Trophoblast cell (in vitro differentiated cells and primary cell): ENCODE results near the gene VMP1.

Experiments
- DNase-seq, 2 donors: peaks; one replicate each; pipeline ENCODE4 v3.0.0-alpha.2; 2016
- H2AFZ ChIP-seq: 2 replicates; pipeline ENCODE4 v1.6.1; 2013; ENCODE audit warnings: low read length, moderate library complexity, mild to moderate bottlenecking; ENCODE audit not compliant: insufficient read depth, poor library complexity
- H2AK5ac ChIP-seq: 2 replicates; pipeline ENCODE4 v1.6.1; 2013; ENCODE audit warnings: mild to moderate bottlenecking, low read length
- H2BK120ac ChIP-seq: 2 replicates; pipeline ENCODE4 v1.6.1; 2013; ENCODE audit warnings: low read length, mild to moderate bottlenecking, moderate library complexity; ENCODE audit not compliant: insufficient read depth, poor library complexity
- H2BK12ac ChIP-seq: 2 replicates; pipeline ENCODE4 v1.6.1; 2013; ENCODE audit warnings: mild to moderate bottlenecking, low read length, moderate library complexity
- H2BK5ac ChIP-seq: 2 replicates; pipeline ENCODE4 v1.6.1; 2013; ENCODE audit warnings: low read length, low read depth, moderate library complexity, mild to moderate bottlenecking; ENCODE audit not compliant: poor library complexity
- H3K14ac ChIP-seq: 2 replicates; pipeline ENCODE4 v1.6.1; 2013; ENCODE audit warnings: mild to moderate bottlenecking, low read length
- H3K18ac ChIP-seq: 2 replicates; pipeline ENCODE4 v1.6.1; 2013; ENCODE audit warnings: mild to moderate bottlenecking, low read length
- H3K23ac ChIP-seq: 2 replicates; pipeline ENCODE4 v1.6.1; 2013; ENCODE audit warnings: low read length
- H3K27ac ChIP-seq: 2 replicates; pipeline ENCODE4 v1.5.1; 2013; ENCODE audit warnings: low read depth, mild to moderate bottlenecking, inconsistent platforms, low read length, moderate library complexity
- H3K27me3 ChIP-seq: 2 replicates; pipeline ENCODE4 v1.6.1; 2013; ENCODE audit warnings: inconsistent platforms, mild to moderate bottlenecking, low read length, moderate library complexity; ENCODE audit not compliant: insufficient read depth
- H3K36me3 ChIP-seq, 2 experiments: 1 replicate in 1 of 2; 2 replicates in 1 of 2; pipeline ENCODE4 v1.6.1; 2013; ENCODE audit warnings: low read length in 2 of 2, mild to moderate bottlenecking in 2 of 2, moderate library complexity in 1 of 2; ENCODE audit not compliant: insufficient read depth in 2 of 2, control insufficient read depth in 1 of 2
- H3K4ac ChIP-seq: 2 replicates; pipeline ENCODE4 v1.6.1; 2013; ENCODE audit warnings: low read depth, mild to moderate bottlenecking, low read length, moderate library complexity
- H3K4me1 ChIP-seq, 2 experiments: 1 replicate in 1 of 2; 2 replicates in 1 of 2; pipeline ENCODE4 v1.6.1; 2013; ENCODE audit warnings: low read length in 2 of 2, mild to moderate bottlenecking in 2 of 2, moderate library complexity in 1 of 2; ENCODE audit not compliant: insufficient read depth in 2 of 2, control insufficient read depth in 1 of 2
- H3K4me2 ChIP-seq: 2 replicates; pipeline ENCODE4 v1.6.1; 2013; ENCODE audit warnings: inconsistent platforms, mild to moderate bottlenecking, low read length, moderate library complexity
- H3K4me3 ChIP-seq: 2 replicates; pipeline ENCODE4 v1.5.1; 2013; ENCODE audit warnings: mild to moderate bottlenecking, low read depth, low read length, inconsistent platforms
- H3K79me1 ChIP-seq: one replicate; pipeline ENCODE4 v1.6.1; 2013; ENCODE audit warnings: low read length
- H3K79me2 ChIP-seq: 2 replicates; pipeline ENCODE4 v1.6.1; 2013; ENCODE audit warnings: low read length, mild to moderate bottlenecking; ENCODE audit not compliant: control insufficient read depth, insufficient read depth, poor library complexity
- H3K9ac ChIP-seq: 2 replicates; pipeline ENCODE4 v1.6.1; 2013; ENCODE audit warnings: mild to moderate bottlenecking, low read length
- H3K9me3 ChIP-seq: 2 replicates; pipeline ENCODE4 v1.6.1; 2013; ENCODE audit warnings: low read depth, mild to moderate bottlenecking, control low read depth, inconsistent platforms, low read length; ENCODE audit not compliant: insufficient read depth
- H4K12ac ChIP-seq: 2 replicates; pipeline ENCODE4 v1.6.1; 2013; ENCODE audit warnings: low read depth, mild to moderate bottlenecking, low read length, moderate library complexity
- H4K8ac ChIP-seq: 2 replicates; pipeline ENCODE4 v1.6.1; 2013; ENCODE audit warnings: low read depth, mild to moderate bottlenecking, low read length, moderate library complexity
- H4K91ac ChIP-seq: one replicate; pipeline ENCODE4 v1.6.1; 2013; ENCODE audit warnings: low read depth, mild to moderate bottlenecking, low read length, moderate library complexity
- WGBS: extraction: QIAGEN DNeasy Blood & Tissue Kit; methylation state at CpG from one replicate; pipeline ENCODE4 v1.1.7; 2013; ENCODE audit warnings: missing lambda C conversion rate; ENCODE audit not compliant: insufficient read length, insufficient coverage; ENCODE audit errors: extremely low coverage; 5-methylcytosine and 5-hydroxymethylcytosine counted together

The VMP1 gene

GRCh38 chr17:59722623-59723022 is 15.2 kb downstream of the VMP1 start:
- no peak overlapping the region for H3K27ac ChIP-seq
- H3K4me1 ChIP-seq, result no peaks in the 10 kb centered on the region
- no peak overlapping the region for H4K12ac ChIP-seq
- H2AFZ ChIP-seq, result no peak overlapping the region
- no peak overlapping the region for H3K9ac ChIP-seq
- no peak overlapping the region for H3K4me3 ChIP-seq
- H3K36me3 ChIP-seq, result peaks cover 0 to 2% of the 10 kb centered on the region in 2 experiments
- WGBS, result no CpG with 5 or more reads among the region's 4 CpGs
- no peak overlapping the region for H2BK12ac ChIP-seq
- no peak overlapping the region for H3K18ac ChIP-seq
- H2BK5ac ChIP-seq, result no peak overlapping the region
- H3K27me3 ChIP-seq, result no peaks in the 10 kb centered on the region
- H3K23ac ChIP-seq, result no peak overlapping the region
- H4K8ac ChIP-seq, result no peak overlapping the region
- H3K79me2 ChIP-seq, result no peaks in the 10 kb centered on the region
- no peak overlapping the region for H2AK5ac ChIP-seq
- no peaks in the 10 kb centered on the region for H3K9me3 ChIP-seq
- no peak overlapping the region for H2BK120ac ChIP-seq
- H4K91ac ChIP-seq, result no peak overlapping the region
- no peak overlapping the region for H3K4ac ChIP-seq
- no peak overlapping the region for H3K4me2 ChIP-seq
- no peaks in the 10 kb centered on the region for H3K79me1 ChIP-seq
- DNase-seq, result no peak
- no peak overlapping the region for H3K14ac ChIP-seq

GRCh38 chr17:59723041-59723440 is 15.6 kb downstream of the VMP1 start:
- H3K14ac ChIP-seq, result no peak overlapping the region
- H3K4me1 ChIP-seq, result no peaks in the 10 kb centered on the region
- H2AK5ac ChIP-seq, result no peak overlapping the region
- no peaks in the 10 kb centered on the region for H3K79me1 ChIP-seq
- H2BK12ac ChIP-seq, result no peak overlapping the region
- no peak overlapping the region for H3K27ac ChIP-seq
- H3K23ac ChIP-seq, result no peak overlapping the region
- H3K9ac ChIP-seq, result no peak overlapping the region
- WGBS, result no CpG with 5 or more reads among the region's 1 CpG
- no peak overlapping the region for H2AFZ ChIP-seq
- H3K9me3 ChIP-seq, result no peaks in the 10 kb centered on the region
- H3K4me3 ChIP-seq, result no peak overlapping the region
- no peak overlapping the region for H4K12ac ChIP-seq
- DNase-seq, result peak in 1 of 2 donors; percentile 43
- H3K4me2 ChIP-seq, result no peak overlapping the region
- no peak overlapping the region for H4K8ac ChIP-seq
- no peaks in the 10 kb centered on the region for H3K79me2 ChIP-seq
- H2BK120ac ChIP-seq, result no peak overlapping the region
- peaks cover 0 to 2% of the 10 kb centered on the region in 2 experiments for H3K36me3 ChIP-seq
- H4K91ac ChIP-seq, result no peak overlapping the region
- H3K18ac ChIP-seq, result no peak overlapping the region
- no peak overlapping the region for H3K4ac ChIP-seq
- H2BK5ac ChIP-seq, result no peak overlapping the region
- H3K27me3 ChIP-seq, result no peaks in the 10 kb centered on the region

GRCh38 chr17:59723607-59724006 is 16.2 kb downstream of the VMP1 start:
- WGBS, result no CpG with 5 or more reads among the region's 1 CpG
- Histone ChIP-seq H2BK120ac (no peak overlapping the region), H3K36me3 (no peaks in the 10 kb centered on the region), H3K4me1 (no peaks in the 10 kb centered on the region), H4K91ac (no peak overlapping the region), H2BK5ac (no peak overlapping the region), H3K14ac (no peak overlapping the region), H2AK5ac (no peak overlapping the region), H3K4ac (no peak overlapping the region), H4K12ac (no peak overlapping the region), H3K27me3 (no peaks in the 10 kb centered on the region), H4K8ac (no peak overlapping the region), H3K4me2 (no peak overlapping the region), H3K27ac (no peak overlapping the region), H3K9ac (no peak overlapping the region), H3K79me2 (no peaks in the 10 kb centered on the region), H3K18ac (no peak overlapping the region), H3K4me3 (no peak overlapping the region), H3K9me3 (no peaks in the 10 kb centered on the region), H2AFZ (no peak overlapping the region), H2BK12ac (no peak overlapping the region), H3K79me1 (no peaks in the 10 kb centered on the region), H3K23ac (no peak overlapping the region)
- no peak for DNase-seq

- Histone ChIP-seq H3K14ac (no peak overlapping the region), H3K4me3 (no peak overlapping the region), H3K4me2 (no peak overlapping the region), H3K27me3 (no peaks in the 10 kb centered on the region), H3K79me2 (peaks cover 2% of the 10 kb centered on the region), H3K18ac (no peak overlapping the region), H3K27ac (no peak overlapping the region), H3K36me3 (no peaks in the 10 kb centered on the region), H3K4ac (no peak overlapping the region), H2BK120ac (no peak overlapping the region), H3K23ac (no peak overlapping the region), H3K79me1 (no peaks in the 10 kb centered on the region), H3K9ac (no peak overlapping the region), H2AK5ac (no peak overlapping the region), H2BK12ac (no peak overlapping the region), H2BK5ac (no peak overlapping the region), H4K8ac (no peak overlapping the region), H3K9me3 (no peaks in the 10 kb centered on the region), H2AFZ (no peak overlapping the region), H4K91ac (no peak overlapping the region), H4K12ac (no peak overlapping the region), H3K4me1 (no peaks in the 10 kb centered on the region)
- DNase-seq, result peak in 1 of 2 donors; percentile 54
- WGBS, result no CpG with 5 or more reads among the region's 2 CpGs
Measured at GRCh38 chr17:59725691-59726090, 18.2 kb downstream of the VMP1 start.
